Hepatic stellate cell (primary cell): ENCODE measurements around the gene DNAH17.

ENCODE experiments used
- DNase-seq: peaks from one replicate; pipeline ENCODE4 v3.0.0; 2011; ENCODE audit warnings: low spot score

The DNAH17 gene

DNA sequence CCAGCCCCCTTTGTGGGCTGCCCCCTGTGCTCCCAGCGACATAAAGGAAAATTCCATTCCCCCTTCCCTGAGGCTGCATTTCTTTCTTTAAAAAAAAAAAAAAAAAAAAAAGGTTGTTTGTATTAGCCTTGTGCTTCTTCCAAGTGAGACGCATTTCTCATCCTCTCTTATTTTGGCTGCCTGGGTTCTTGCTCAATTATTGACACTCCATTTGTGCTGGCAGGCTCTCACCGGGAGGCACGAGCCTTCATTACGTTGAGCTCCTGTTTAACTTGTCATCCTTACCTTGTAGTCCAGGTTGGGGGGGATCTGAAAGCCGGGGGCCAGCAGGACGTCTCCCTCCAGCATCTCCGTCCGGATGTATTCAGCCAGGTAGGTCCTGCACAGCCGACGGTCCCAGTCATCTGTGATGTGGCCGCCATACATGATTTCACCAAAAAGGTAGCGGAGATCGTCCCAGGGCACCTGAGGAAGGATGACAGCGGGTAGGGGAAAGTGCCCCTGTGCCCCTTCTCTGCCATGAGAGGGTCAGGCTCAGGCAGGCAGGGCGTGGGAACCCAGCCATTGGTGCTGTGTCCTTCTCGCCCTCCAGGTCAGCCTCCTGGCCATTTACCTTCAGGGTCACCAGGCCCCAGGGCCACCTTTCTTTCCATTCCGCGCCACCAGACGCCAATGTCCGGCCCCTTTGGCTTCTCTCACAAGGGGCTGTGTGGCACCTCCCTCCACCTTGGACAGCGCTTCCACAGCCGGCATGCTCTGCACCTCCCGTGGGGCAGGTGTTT, 148.2 kb downstream of the DNAH17 start:
- no peak for DNase-seq

DNA sequence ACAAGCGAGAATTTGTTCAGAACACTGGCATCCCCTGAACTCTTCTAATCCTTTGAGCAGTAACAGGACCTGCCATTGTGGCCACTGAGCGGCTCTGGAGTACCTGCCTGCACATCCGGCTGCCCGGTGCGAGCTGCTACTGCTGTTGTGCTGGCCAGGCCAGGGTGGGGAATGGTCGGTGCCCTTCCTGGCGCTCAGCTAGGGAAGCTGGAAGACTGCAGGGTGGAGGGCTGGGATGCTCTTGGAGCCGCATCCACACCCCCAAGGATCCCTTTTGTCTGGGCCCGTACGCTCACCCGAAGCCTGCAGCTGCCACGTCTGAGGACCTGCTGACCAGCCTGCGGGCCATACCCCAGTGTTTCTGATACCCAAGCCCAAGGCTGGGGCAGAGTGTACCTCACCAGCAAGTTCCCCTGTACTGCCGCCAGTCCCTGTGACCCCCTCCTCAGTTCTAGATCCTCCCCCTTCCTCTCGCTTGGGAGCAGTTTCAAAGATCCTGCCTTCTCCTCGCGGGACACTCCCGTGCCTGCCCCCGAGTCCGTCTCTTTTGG, 149.1 kb downstream of the DNAH17 start:
- DNase-seq = no peak

DNA sequence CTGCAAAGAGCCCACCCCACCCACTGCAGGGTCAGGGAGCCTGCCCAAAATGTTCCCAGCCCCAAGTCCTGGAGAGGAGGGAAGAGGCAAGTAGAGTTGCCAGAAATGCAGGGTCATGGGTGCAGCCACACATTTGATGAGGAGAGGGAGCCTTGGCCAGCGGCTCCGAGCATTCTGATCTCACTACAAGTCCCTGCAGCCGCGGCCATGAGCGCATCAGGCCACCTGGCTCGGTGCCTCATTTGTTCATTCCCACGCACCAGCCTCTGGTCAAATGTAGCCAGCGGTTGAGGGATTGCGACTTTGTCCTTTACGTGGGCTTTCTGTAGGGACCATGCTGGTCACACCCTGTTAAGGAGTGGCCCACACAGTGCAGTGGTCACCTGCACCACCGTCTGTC, 150.1 kb downstream of the DNAH17 start:
- DNase-seq = no peak

DNA sequence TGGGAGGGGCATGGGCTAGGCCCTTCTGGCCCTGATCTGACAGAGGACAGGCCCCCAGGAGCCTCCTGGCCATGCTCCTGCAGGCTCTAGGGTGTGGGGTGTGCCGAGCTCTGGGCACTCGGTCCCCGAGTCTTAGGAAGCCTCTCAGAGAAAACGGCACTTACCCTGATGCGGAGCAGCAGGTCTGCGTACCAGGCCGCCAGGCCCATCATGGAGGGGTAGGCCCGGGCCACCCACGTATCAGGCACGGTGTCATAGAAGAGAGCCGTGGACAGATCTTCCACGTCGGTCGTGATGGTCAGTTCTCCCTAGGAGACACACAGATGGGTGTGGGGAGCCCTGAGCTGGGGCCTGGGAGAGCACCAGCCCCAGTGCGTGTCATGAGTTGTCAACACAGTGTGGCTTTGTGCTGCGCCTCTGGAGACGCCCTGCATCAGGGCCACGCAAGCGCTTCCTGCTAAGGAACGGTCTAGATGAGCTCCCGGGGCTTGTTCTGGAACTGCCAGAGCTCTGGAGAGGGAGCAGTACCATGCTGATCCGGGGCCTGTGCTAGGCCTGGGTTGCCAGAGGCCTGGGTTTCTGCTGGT, 150.8 kb downstream of the DNAH17 start:
- no peak for DNase-seq

DNA sequence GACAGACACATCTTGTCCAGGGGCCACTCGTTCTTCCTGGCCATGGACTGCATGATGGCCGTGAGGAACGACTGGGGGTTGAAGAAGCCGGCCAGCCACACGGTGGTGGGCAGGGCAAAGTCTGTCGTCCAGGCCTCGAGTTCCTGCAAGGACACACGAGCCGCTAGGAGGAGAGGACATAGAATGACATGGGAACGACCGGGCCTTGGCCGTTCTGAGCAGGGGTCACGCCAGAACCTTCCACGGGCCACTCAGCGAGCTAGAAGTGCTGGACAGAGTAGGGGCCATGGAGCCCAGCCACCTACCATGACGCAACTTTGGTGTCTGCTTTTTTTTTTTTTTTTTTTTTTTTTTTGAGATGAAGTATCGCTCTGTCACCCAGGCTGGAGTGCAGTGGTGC, 151.8 kb downstream of the DNAH17 start:
- DNase-seq = no peak

DNA sequence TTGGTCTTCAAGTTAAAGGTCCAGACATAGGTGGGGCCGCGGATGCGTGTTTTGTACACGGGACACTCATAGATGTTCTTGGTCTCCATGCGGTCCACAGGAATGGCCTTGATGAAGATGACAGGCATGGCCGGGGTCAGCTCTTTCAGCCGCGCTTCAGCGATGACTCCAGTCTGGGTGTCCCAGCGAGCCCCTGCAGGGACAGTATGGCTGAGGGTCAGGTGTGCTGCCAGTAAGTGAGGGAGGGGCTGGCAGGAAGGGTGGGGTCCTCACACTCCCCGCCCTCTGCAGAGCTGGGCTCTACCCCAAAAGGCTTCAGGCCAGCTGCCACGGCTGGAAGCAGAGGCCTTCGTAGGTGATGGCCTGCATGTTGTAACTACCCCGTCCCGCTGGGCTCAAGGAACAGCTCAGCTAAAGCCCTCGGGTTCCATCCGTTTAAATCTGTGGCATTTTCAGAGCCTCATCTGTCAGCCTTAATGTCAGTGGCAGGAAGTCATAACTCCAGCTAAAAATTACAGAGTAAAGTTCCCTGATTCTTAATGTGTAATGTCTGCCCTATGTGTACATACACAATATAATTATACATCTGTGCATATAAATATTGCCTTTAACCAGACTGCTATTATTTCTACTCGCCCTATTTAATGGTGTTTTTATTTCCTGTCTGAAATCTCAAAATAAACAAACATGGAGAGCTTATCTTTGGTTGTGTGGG, 153.1 kb downstream of the DNAH17 start:
- DNase-seq = no peak

DNA sequence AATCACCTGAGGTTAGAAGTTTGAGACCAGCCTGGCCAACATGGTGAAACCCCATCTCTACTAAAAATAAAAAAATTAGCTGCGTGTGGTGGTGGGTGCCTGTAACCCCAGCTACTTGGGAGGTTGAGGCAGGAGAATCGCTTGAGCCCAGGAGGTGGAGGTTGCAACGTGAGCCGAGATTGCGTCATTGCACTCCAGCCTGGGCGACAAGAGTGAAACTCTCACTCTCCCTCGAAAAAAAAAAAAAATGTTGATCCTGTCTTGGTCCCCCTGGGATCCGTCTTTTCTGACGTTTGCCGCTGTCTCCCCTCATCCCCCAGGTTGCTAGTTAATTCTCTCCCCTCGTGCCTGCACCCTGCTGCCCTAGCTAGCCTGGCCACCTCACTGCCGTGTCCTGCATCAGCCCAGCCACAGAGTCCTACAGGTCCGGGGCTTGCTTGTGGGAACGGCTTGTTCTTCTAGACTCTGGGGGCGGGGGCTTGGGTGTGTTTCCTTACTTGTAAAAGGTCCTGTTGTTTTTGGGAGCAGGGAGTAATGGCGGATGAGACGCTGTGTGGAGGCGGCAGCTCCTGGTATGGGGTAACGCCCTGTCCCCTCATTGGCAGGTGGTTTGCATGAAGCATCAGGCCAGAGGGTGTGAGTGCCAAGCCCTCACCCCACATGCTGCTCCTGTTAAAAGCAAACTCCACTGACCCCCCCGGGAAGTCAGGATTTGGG, 154.2 kb downstream of the DNAH17 start:
- DNase-seq = no peak

DNA sequence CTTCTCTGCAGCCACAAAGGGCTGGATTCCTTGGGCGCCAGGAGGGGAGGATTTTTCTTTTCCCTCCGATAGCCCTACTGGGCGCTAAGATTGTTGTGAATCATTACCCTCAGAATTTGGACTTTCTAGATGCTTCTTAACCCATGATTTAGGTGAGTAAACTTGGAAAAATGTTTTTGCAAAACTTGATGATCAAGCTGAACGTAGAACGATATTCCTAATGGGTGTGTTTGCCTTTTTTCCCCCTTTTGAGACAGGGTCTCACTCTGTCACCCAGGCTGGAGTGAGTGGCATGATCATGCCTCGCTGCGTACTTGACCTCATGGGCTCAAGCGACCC, 155.0 kb downstream of the DNAH17 start:
- no peak for DNase-seq

DNA sequence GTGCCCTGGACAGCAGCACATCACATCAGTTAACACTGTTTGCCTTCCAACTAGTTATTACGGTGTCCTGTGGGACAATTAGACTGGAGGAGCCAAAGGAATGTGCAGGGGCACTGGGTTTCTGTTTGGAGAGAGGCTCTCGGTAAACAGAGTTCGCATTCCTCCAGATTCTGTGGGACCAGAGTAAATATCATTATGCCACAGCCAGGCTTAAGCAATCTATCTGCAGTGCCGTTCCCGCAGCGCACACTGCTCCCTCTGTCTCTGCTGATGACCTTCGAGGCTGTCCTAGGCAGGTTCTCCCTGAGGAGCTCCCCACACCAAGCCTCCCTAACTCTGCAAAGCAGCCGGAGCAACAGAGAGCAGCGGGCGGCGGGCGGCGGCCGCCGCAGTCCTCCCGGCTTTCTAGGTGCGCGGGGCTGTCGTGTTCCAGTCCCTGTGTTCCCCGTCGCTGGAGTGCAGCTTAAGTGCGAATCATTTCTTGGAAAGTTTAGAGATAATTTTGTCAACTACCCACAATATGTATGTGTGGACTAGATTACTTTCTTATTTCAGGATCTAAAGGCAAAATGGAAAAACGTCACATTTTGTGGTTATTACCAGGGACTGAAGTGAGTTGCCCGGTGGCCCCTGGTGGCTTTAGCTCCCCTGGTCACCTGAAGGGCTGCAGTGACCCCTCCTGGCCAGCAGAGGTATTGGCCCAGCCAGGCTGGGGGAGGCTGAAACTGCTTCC, 155.5 kb downstream of the DNAH17 start:
- peak; percentile 92 for DNase-seq

DNA sequence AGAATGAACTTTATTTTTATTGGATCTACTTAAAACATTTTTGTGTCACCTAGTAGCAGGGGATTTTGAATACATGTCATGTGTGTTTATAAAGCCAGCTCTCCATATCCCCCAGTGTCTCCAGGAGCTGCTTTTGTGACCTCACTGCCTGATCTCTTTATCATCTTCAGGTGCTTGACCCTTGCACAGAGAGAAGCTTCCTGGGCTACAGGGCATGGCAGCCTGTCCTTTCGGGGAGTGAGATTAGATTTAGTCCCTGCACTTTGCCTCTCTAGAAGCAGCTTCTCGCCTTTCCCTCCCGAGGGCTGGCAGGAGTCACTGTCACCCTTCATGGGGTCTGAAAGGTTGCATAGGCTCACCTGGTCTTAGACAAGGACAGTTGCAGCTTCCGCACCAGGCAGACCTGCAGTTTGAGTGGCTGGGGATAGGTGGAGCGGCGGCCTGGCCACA, 156.1 kb downstream of the DNAH17 start:
- no peak for DNase-seq

DNA sequence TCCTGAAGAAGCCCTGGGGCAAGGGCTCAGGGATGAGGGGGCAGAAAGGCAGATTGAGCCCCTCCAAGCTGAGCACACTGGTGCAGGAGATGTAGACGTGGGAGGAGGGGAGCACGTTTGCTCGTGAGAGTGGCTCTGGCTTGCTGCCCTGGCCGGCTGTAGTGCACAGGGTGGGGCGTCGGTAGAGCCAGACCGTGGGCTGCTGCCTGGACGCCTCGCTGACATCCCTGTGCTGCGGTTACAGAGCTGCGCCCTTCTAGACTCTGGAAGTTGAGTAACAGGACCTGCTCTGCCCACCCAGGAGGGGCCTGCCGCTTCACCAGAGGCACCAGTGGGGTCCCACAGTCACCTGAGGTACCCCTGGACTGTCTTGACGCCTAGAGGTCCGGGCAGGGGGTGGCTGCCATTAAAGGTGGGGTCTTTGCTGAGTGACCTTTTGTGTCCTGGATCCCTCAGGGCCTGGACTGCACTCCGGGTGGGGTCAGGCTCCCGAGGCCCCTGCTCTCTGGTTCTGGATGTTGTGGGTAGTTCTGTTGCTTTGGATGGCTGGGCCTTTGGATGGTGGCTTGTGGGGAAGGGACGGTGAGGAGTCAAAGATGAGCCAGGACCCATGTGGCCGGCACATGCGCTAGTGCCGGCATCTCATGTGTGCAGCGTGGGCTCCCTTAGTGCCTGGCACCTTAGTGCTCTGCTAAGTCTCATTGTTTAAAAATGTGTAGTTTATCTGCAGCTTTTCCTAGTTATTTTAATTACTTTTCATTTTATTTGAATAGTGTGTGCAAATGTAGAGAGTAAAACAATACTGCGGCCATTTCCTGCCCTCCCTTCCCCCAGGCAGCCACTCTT, 157.0 kb downstream of the DNAH17 start:
- DNase-seq = no peak

DNA sequence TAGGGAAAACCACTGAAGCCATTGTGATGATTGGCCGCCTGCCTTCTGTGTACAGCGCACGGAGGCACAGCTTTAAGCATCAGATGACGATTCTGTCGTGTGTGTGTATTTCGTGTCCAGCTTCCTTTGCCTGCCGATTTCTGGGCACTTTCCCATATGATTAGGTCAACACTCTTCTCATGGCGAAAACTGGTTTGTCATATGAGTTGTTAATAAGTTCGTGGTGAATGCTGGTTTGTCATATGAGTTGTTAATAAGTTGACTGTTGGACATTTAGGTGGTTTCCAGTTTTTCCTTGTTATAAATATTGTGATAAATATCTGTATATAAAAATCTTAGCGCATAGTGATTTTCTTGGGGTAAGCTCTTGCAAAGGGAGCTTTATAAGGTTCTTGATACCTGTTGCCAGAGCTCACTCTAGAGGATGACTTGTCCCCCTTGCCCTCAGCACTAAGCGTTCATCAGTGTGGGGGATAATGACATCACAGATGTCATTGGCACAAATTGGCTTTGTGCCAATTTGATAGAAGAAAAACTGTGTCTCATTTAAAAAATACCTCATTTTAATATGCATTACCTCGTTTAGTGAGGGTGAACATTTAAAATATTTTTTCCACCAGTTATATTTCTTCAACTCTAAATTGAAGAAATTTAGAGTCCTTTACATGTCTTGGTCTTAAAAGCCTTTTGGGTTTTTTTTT, 158.7 kb downstream of the DNAH17 start:
- DNase-seq = no peak

DNA sequence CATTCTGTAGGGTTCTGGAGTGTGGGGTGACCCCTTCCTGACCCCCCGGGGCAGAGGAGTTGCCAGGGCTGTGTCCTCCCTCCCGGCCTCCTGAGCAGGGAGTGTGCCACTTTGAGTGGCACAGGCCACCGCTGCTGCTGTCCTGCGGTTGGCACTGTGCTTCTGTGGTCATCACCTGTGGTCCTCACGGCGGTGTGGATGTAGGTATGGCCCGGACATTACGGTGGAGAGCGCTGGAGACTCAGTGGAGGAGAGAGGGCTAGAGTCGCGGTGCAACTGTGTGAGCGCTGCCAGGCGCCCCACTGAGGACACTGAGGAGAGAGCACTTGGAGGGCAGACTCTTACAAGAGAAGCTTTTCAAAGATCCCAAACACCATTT, 159.7 kb downstream of the DNAH17 start:
- DNase-seq = no peak

DNA sequence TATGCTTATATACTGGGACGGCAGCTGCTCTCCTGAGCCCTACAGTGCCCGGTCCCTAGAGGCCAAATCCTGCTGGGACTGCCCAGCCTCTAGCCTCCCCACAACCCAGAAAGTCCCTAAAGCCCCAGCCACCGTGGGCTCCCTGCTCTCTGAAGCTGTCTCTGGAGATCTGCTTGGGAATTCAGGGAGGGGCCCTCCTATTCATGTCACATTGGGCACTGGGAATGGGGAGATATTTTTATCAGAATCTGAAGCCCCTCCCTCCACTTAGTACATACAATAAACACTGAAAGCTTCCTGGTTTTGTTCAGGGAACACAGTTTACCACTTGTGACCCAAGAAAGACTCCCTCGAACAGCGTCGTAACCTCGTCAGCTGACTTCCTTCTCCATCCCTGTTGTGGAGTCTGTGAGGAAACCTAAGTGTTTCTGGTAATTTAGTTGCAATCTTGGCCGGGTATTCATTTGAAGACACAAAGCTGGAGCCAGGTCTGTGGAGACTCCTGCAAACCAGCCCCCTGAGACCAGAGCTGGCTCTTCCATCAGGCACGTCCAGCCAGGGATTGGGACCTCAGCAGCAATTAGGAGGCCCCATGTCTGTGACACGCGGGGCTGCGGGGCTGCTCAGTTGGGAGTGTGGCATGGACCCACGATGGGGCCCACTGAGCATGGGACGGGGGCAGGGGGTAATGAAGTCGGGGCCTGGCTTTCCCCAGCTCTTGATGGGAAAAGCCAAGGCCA, 160.2 kb downstream of the DNAH17 start:
- peak; percentile 55 for DNase-seq

DNA sequence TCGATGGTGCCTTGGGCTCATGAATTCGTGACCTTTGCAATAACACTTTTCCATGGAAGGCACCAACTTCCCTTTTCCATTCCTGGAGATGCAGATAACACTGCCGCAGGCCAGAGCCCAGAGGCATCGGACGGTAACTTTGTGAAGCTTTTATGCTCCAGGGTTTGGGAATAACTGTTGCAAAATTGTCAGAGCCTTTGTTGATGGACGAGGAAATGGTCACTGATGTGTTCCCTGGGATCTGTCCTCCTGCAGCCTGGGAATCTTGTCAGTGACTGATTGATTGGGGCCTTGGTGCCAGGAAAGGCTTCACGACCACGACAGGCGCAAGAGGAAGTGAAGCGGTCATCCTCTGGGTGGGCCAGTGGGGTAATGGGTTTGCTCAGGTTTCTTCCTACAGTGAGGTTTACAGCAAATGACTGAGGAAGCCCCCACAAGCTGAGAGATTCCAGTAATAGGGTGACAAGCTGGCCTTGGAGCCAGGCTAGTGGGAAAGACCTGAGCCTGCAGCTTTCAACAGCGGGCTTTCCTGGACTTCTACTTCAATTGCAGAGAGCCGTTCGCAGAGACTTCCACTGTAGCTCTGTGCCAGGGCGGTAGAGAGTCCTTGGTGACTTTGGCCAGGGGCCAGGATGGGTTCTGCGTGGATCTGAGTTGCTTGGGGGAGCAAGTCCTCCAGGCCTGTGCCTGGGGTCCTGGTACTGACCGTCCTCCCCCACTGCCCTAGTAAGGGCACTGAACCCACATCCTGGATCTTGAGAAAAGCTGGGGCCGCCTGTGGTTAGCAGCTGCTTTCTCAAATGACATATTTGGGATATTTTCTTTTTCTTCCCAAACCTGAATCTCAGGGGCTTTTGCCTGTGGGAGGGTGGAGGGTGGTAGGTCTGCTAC, 161.1 kb downstream of the DNAH17 start:
- peak; percentile 75 for DNase-seq

DNA sequence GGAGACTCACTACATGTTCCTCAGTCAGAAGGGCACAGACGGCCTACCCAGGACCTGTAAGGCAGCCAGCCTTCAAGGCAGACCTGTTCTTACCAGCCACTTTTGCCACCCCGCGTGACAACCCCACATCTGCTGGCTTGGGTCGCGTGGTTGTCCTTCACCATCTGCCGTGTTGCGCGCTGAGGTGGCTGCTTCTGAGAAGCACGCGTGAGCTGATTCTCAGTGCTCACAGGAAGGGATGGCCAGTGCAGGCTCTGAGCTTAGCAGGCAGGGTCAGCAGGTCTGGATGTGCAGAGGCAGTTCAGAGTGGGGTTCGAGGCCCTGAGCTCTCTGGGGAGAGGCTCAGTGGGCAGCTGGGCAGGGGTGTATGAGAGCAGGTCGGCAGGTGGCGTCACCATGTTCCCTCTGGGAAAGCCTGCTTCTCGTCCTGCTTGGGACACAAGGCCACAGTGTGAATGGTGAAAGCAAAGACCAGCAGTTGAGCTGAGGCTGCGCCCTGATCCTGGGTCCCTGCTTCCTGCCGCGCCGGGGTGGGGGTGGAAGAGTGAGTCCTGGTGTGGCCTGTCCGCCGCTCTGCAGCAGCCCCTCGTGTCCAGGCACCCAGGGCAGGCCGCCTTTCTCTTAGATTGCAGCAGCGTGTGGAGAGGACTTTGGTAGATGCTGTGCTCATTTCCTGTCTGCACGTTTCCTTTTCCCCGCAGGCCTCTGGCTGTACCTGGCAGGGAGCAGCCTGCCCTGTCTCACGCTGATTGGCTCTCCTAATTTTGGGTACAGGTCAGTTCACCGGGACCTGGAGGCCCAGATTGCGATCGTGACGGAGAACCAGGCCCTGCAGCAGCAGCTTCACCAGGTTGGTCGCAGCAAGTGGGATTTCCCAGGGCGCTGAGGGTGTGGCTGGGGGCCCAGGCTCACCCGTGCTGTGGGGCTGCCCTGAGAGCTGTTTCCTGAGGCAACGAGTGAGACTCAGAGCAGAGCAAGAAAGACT, 162.7 kb downstream of the DNAH17 start:
- no peak for DNase-seq

DNA sequence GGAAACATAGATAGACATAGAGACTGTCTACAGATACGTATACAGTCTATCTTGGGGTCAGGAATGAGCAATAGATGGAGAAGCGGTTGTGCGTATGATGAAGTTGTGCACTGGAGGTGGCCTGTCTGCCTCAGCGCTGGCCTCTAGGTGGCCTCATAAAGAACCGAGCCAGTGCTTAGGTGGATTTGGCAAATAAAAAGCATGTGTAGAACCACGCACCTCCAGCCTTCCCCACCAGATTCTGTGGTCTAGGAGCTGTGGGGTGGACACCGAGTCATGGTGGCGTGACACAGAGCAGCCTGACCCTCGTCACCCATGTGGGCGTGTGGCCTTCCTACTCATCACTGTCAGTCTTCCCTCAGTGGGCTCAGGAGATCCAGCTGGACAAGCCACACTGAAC, 164.8 kb downstream of the DNAH17 start:
- DNase-seq = peak; percentile 50
